NCI-H446 treated with DMSO at 0.1 percent for 48 hours (cell line): ENCODE data around the gene TBC1D22A.

Source experiments
- DNase-seq: peaks from one replicate; lab custom pipeline; 2025; lab: John Stamatoyannopoulos, UW

Gene TBC1D22A

GRCh38 chr22:47060718-47061117, 298.3 kb downstream of the TBC1D22A start:
- no peak for DNase-seq

DNA sequence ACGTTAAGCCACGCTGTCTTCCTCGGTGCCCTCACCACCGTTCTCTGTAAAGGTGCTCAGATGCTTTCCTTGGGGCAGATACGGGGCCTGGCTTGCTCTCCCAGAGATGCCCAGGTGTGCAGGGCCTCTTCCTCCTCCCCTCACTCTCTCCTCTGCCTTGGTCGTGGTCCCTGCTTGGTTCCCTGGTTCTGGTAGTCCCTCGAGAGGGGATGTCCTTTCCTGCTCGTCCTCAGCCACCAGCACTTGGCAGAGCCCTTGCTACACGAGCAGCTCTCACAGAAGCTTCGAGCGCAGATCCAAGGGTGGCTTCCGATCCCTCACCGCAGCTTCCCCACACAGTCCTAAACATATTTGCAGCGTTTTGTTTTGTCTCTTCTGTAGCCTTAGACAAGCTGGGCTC, 298.8 kb downstream of the TBC1D22A start:
- DNase-seq = no peak

DNA sequence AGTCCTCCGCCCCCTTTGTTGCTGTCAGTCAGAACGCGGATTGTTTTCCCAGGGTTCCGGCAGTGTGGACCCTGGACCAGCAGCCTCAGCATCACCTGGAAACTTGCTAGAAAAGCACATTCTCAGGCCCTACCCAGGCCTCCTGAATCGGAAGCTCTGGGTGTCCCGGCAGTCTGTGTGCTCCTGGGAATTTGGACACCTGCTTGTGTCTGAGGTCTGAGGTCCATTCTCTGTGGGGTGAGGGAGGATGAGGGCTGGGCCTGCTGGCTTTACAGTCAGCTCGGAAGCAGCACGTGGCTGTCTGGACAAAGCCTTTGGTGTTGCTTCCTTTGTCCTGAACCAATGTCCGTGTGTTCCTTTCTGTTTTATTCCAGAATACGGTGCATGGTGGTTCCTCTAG, 299.7 kb downstream of the TBC1D22A start:
- no peak for DNase-seq

- no peak for DNase-seq
These were observed 300.6 kb downstream of the TBC1D22A start for GRCh38 chr22:47063071-47063509.

- no peak for DNase-seq
These were observed 301.2 kb downstream of the TBC1D22A start for GRCh38 chr22:47063606-47064005.

DNA sequence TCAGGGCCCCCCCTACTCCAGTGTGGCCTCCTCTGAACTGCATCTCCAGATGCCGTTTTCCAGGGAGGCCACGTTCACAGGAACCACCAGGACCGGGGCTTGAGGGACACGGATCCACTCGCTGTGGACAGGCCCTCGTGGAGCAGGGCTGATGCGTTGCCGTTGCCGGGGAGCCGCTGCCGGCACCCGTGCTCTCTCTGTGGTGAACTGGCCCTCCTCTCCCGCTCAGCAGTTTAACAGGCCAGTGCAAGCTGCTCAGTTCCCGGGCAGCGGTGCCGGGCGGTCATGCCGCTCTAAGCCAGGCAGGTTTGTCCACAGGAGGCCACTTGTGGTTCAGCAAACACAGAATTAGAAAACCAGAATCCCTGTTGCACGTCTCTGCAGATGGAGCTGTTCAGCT, 301.6 kb downstream of the TBC1D22A start:
- DNase-seq = no peak

- no peak for DNase-seq
These were observed 302.0 kb downstream of the TBC1D22A start for GRCh38 chr22:47064416-47064815.

- DNase-seq = no peak
These were observed 303.5 kb downstream of the TBC1D22A start for GRCh38 chr22:47065756-47066615.

- DNase-seq = no peak
These were observed 304.1 kb downstream of the TBC1D22A start for GRCh38 chr22:47066616-47066905.

- DNase-seq = no peak
These were observed 305.0 kb downstream of the TBC1D22A start for GRCh38 chr22:47067321-47067890.

DNA sequence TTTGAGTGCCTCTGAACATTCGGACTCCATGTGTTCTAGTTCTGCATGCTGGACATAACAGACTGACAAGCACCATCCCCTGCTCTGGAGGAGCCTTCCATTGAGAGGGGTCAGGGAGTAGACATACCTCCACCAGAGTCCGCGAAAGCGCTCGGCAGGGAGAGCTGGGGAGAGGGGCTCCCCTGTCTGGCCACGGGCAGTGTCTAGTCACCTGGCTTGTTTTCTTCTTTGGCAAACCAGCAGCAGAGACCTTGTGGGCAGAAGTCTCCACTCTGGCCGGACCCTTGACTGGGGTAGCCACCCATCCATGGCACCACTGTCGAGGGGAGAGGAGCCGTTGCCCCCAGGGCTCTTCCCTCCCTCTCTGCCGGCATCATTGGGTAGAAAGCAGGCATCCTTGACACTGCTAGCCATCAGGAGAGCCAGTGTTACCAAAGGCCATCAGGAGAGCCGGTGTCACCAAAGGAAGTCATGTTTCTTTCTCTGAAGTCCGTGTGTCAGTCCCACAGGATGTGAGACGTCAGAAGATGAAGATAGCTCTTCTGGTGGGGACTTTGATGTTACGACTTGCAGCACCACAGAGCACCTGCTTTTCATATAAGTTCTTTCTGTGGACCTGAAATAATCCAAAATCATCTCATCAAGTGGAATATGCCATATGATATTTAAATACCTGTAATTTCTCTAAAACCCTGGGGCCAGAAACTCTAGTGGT, 305.6 kb downstream of the TBC1D22A start:
- no peak for DNase-seq

DNA sequence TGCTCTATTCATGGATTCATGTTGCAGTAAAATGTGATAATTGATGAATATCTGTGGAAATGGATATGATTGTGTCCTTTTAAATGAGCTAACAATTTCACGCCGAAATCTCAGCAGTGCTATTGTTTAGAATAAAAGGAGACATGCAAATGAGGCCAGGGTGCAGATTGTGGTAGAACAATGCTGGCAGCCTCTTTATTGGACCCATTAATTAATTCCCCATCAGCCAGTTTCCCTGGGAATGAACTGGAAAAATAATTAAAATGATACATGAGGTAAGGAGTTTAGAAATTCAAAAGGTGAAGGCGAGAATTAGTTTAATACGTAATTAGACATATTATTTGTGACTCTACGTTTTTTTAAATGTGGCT, 306.2 kb downstream of the TBC1D22A start:
- no peak for DNase-seq

DNA sequence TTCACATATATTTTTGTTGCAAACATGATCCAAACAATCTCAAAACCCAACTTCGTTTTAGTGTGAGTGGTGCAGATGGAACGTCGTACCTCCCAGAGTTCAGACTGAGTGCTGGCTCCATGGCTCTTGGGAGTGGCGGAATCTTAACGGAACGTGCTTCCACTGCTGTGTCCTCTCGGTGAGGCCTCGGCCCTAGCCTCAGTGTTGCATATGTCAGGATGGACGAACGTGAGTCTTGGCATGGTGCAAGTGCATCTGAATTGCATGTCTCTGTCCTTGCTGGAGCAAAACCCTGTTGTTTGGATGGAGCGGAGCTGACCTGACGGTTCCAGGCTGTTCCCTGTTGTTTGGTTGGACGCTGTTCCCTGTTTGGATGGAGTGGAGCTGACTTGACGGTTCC, 306.8 kb downstream of the TBC1D22A start:
- no peak for DNase-seq

GRCh38 chr22:47071078-47071806, 308.8 kb downstream of the TBC1D22A start:
- no peak for DNase-seq

- no peak for DNase-seq
These were observed 309.6 kb downstream of the TBC1D22A start for GRCh38 chr22:47071807-47072641.

DNA sequence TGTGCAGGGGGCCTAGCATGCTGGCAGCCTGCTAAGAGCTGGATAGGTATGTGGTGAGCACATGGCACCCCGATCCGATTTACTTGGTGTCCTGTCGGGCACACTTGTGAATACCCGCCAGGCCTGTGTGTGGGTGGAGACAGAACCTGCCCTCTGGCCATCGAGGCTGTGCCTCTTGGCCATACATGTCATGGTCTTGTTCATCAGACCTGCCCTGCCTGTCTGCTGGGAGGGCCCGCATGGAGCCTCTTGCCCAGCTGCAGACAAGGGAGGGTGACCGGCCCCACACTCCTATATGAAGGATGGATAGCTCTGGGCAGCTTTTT, 310.2 kb downstream of the TBC1D22A start:
- DNase-seq = no peak

DNA sequence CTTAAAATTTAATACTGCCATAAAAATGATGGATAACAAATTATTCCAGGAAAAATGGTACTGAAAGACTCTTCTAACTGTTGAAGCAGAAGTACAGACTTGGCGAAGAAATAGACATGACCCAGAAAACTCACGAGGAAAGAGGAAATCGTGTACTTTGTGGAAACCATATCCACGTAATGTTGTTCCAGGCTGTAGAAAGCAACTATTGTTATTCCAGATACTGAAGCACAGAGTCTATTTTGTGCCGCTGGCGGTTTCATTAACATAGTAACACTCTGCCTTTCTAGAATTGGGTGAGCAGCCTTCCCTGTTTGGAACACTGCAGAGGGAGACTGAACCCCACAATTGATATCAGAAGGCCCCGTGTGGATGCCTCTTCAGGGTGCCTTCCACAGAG, 310.6 kb downstream of the TBC1D22A start:
- no peak for DNase-seq

GRCh38 chr22:47074105-47074504, 311.7 kb downstream of the TBC1D22A start:
- no peak for DNase-seq

- no peak for DNase-seq
These were observed 313.1 kb downstream of the TBC1D22A start for GRCh38 chr22:47075568-47075967.

DNA sequence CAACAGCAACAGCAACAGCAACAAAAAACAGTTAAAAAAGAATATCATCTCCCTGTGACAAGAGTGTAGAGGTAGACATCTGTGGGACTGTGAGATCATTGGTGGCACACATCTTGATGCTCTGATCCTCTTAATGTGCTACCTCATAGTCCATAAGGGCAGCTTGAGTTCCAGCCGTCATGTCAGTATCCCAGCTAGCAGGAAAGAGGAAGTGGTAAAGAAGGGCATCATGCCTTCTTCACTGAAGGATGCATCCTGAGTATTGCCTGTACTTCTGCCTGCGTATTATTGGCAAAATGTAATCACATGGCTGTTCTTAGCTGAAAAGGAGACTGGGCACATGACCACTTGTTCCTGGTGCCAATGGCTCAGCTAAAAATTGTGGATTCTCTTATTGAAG, 314.3 kb downstream of the TBC1D22A start:
- no peak for DNase-seq

DNA sequence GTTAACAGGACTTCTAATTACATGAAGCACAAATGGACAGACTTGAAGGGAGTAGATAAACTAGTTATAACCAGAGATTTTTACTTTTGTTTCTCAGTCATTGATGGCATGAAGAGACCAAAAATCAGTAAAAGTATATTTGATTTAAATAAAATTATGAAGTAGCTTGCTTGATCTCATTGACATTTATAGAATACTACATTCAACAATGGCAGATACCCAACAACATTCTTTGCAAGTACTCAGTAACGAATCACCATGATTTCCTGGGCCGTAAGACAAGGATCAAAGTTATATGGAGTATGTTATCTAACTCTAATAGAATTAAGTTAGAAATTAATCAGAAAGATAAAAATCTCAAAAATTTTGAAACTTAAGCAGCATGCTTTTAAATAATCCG, 317.6 kb downstream of the TBC1D22A start:
- DNase-seq = no peak

DNA sequence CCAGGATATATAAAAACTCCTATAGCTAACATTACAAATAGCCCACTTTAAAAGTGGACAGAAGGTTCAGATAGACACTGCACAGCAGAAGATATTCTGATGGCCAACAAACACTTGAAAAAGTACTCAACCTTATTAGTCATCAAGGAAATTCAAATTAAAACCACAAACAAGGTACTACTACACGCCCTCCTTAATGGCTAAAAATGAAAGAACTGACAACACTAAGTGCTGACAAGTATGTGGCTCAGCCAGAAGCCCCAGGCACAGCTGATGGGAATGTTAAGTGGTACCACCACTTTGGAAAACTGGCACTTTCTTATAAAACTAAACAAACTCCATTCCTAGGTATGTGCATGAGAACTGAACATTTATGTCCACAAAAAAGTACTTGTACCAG, 320.1 kb downstream of the TBC1D22A start:
- no peak for DNase-seq
